ENCODE data around the gene MARVELD2.
"Not testable (repeated sequence)": the region's sequence is repeated elsewhere in the genome, so short reads cannot be mapped to it uniquely, and the experiment has no call there.

DNA sequence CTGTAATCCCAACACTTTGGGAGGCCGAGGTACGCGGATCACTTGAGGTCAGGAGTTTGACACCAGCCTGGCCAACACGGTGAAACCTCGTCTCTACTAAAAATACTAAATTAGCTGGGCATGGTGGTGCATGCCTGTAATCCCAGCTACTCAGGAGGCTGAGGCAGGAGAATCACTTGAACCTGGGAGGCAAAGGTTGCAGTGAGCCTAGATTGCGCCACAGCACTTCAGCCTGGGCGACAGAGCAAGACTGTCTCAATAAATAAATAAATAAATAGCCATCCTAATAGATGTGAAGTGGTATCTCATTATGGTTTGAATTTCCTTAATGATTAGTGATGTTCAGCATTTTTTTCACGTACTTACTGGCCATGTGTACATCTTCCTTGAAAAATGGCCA, 35.6 kb downstream of the MARVELD2 start:
- TF ChIP-seq, protein P1, sequence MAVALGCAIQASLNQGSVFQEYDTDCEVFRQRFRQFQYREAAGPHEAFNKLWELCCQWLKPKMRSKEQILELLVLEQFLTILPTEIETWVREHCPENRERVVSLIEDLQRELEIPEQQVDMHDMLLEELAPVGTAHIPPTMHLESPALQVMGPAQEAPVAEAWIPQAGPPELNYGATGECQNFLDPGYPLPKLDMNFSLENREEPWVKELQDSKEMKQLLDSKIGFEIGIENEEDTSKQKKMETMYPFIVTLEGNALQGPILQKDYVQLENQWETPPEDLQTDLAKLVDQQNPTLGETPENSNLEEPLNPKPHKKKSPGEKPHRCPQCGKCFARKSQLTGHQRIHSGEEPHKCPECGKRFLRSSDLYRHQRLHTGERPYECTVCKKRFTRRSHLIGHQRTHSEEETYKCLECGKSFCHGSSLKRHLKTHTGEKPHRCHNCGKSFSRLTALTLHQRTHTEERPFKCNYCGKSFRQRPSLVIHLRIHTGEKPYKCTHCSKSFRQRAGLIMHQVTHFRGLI (tag by site-specific recombination; IDR thresholded peaks at IDR 0.05): not testable (repeated sequence)
- TF ChIP-seq, protein P2, sequence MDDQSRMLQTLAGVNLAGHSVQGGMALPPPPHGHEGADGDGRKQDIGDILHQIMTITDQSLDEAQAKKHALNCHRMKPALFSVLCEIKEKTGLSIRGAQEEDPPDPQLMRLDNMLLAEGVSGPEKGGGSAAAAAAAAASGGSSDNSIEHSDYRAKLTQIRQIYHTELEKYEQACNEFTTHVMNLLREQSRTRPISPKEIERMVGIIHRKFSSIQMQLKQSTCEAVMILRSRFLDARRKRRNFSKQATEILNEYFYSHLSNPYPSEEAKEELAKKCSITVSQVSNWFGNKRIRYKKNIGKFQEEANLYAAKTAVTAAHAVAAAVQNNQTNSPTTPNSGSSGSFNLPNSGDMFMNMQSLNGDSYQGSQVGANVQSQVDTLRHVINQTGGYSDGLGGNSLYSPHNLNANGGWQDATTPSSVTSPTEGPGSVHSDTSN (CRISPR knock-in tag; IDR thresholded peaks at IDR 0.05): not testable (repeated sequence)
- TF ChIP-seq, protein P3, sequence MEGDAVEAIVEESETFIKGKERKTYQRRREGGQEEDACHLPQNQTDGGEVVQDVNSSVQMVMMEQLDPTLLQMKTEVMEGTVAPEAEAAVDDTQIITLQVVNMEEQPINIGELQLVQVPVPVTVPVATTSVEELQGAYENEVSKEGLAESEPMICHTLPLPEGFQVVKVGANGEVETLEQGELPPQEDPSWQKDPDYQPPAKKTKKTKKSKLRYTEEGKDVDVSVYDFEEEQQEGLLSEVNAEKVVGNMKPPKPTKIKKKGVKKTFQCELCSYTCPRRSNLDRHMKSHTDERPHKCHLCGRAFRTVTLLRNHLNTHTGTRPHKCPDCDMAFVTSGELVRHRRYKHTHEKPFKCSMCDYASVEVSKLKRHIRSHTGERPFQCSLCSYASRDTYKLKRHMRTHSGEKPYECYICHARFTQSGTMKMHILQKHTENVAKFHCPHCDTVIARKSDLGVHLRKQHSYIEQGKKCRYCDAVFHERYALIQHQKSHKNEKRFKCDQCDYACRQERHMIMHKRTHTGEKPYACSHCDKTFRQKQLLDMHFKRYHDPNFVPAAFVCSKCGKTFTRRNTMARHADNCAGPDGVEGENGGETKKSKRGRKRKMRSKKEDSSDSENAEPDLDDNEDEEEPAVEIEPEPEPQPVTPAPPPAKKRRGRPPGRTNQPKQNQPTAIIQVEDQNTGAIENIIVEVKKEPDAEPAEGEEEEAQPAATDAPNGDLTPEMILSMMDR (tag by site-specific recombination; IDR thresholded peaks at IDR 0.05): not testable (repeated sequence)
- TF ChIP-seq ZNF354C (tag by site-specific recombination; IDR thresholded peaks at IDR 0.05; ENCODE audit: borderline replicate concordance, low read depth); ZNF677 (tag by site-specific recombination; IDR thresholded peaks at IDR 0.05): not testable (repeated sequence)
- TF ChIP-seq, protein P4, sequence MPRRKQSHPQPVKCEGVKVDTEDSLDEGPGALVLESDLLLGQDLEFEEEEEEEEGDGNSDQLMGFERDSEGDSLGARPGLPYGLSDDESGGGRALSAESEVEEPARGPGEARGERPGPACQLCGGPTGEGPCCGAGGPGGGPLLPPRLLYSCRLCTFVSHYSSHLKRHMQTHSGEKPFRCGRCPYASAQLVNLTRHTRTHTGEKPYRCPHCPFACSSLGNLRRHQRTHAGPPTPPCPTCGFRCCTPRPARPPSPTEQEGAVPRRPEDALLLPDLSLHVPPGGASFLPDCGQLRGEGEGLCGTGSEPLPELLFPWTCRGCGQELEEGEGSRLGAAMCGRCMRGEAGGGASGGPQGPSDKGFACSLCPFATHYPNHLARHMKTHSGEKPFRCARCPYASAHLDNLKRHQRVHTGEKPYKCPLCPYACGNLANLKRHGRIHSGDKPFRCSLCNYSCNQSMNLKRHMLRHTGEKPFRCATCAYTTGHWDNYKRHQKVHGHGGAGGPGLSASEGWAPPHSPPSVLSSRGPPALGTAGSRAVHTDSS (tag by site-specific recombination; IDR thresholded peaks at IDR 0.05): not testable (repeated sequence)

Measured in HEK293 (cell line).